GM20000 (cell line): Measurements from ENCODE around the gene ADPGK.

Experiments
- DNase-seq: peaks from one replicate; pipeline ENCODE4 v3.0.0; 2012; ENCODE audit warnings: low spot score
- CTCF ChIP-seq: IDR thresholded peaks from 2 replicates; pipeline ENCODE4 v1.5.1; 2012; ENCODE audit warnings: mild to moderate bottlenecking, control low read depth; ENCODE audit errors: extremely low read depth, missing control alignments

The ADPGK gene

GRCh38 chr15:72782274-72783003 lies 1.1 kb downstream of the ADPGK start:
- no peak for DNase-seq
- no peak for TF ChIP-seq CTCF

GRCh38 chr15:72781631-72782030 lies 1.9 kb downstream of the ADPGK start:
- no peak for DNase-seq
- no peak for TF ChIP-seq CTCF

GRCh38 chr15:72778796-72779195 lies 4.8 kb downstream of the ADPGK start:
- no peak for TF ChIP-seq CTCF
- no peak for DNase-seq

- DNase-seq, result no peak
Observed at GRCh38 chr15:72774696-72775383, 8.7 kb downstream of the ADPGK start.

GRCh38 chr15:72771329-72771725 lies 12.2 kb downstream of the ADPGK start:
- DNase-seq, result no peak
- TF ChIP-seq CTCF, result no peak

More at GRCh38 chr15:72774696-72775383, 8.7 kb downstream of the ADPGK start:
- no peak for TF ChIP-seq CTCF

- TF ChIP-seq CTCF, result no peak
- no peak for DNase-seq
Observed at GRCh38 chr15:72770673-72771328, 12.8 kb downstream of the ADPGK start.

GRCh38 chr15:72766780-72767179 lies 16.8 kb downstream of the ADPGK start:
- DNase-seq, result no peak
- TF ChIP-seq CTCF, result no peak
